ENCODE measurements around the gene MADCAM1.

Gene MADCAM1

DNA sequence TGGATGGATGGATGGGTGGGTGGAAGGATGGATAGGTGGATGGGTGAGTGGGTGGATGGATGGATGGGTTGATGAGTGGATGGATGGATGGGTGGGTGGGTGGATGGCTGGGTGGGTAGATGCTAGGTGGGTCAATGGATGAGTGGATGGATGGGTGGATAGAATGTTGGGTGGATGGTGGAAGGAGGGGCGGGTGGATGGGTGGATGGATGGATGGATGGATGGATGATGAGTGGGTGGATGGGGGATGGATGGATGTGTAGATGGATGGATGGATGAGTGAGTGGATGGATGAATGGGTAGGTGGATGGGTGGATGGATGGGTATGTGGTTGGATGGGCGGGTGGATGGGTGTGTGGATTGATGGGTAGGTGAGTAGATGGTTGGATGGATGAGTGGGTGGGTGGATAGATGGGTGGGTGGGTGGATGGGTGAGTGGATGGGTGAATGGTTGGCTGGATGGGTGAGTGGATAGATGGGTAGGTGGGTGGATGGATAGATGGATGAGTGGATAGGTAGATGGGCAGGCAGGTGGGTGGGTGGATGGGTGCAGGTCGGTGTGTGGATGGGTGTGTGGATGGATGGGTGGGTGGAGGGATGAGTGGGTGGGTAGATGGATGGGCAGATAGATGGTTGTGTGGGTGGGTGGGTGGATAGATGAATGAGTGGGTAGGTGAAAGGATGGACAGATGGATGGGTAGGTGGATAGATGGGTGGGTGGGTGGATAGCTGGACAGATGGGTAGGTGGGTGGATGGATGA, 31.1 kb upstream of the MADCAM1 start:
- no peak overlapping the region for H3K4me3 ChIP-seq (ENCODE audit: control insufficient read depth, low read depth, low read length)
- TF ChIP-seq, protein P1, sequence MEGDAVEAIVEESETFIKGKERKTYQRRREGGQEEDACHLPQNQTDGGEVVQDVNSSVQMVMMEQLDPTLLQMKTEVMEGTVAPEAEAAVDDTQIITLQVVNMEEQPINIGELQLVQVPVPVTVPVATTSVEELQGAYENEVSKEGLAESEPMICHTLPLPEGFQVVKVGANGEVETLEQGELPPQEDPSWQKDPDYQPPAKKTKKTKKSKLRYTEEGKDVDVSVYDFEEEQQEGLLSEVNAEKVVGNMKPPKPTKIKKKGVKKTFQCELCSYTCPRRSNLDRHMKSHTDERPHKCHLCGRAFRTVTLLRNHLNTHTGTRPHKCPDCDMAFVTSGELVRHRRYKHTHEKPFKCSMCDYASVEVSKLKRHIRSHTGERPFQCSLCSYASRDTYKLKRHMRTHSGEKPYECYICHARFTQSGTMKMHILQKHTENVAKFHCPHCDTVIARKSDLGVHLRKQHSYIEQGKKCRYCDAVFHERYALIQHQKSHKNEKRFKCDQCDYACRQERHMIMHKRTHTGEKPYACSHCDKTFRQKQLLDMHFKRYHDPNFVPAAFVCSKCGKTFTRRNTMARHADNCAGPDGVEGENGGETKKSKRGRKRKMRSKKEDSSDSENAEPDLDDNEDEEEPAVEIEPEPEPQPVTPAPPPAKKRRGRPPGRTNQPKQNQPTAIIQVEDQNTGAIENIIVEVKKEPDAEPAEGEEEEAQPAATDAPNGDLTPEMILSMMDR (conservative IDR thresholded peaks at IDR 0.05; ENCODE audit: control insufficient read depth, insufficient read depth, low read depth, low read length): no peak
- DNase-seq (ENCODE audit: low read depth): no peak

DNA sequence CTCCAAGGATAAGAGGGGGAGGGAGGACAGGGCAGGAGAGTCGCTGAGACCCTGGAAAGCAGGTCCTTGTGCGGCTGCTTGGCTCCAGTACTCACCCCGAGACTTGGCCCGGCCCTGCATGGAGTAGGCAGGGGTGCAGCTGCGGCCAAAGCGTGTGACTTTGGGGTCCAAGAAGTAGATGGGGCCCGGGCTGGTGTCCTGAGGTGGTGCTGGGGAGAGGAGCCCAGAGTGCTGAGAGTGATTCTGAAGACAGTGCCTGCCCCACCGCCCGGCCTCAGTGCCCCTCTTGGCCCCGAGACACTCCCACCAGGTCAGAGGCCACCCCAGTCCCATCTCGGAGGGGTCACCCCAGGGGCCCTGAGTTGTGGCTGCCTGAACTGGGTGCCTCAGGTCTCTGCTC, 28.7 kb upstream of the MADCAM1 start:
- TF ChIP-seq, protein P1 (conservative IDR thresholded peaks at IDR 0.05; ENCODE audit: control insufficient read depth, insufficient read depth, low read depth, low read length): no peak
- DNase-seq (ENCODE audit: low read depth): no peak
- no peak overlapping the region for H3K4me3 ChIP-seq (ENCODE audit: control insufficient read depth, low read depth, low read length)

DNA sequence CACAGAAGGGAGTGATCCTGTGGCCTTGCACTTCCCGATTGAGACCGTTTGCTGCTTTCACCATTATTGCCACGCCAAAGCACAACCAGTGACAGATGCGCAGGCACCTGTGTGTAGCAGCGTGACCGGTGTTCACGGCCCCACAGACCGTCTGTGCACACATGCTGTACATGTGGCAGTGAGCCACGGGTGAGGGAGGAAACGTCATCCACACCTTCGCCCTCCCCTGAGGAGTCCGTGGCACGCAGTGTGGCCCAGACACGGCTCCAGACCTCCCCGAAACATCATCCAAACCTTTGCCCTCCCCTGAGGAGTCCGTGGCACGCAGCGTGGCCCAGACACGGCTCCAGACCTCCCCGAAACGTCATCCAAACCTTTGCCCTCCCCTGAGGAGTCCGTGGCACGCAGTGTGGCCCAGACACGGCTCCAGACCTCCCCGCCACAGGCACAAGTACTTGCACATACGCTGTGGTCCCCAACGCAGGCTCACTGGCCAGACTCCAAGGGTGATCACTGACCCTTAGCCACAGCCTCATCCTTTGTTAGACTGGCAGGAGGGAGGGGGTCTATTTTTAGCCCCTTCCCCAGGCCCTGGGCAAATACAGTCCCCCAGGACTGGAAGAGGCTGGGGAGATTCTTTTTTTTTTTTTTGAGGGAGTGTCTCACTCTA, 27.6 kb upstream of the MADCAM1 start:
- TF ChIP-seq, protein P1 (conservative IDR thresholded peaks at IDR 0.05; ENCODE audit: control insufficient read depth, insufficient read depth, low read depth, low read length): no peak

DNA sequence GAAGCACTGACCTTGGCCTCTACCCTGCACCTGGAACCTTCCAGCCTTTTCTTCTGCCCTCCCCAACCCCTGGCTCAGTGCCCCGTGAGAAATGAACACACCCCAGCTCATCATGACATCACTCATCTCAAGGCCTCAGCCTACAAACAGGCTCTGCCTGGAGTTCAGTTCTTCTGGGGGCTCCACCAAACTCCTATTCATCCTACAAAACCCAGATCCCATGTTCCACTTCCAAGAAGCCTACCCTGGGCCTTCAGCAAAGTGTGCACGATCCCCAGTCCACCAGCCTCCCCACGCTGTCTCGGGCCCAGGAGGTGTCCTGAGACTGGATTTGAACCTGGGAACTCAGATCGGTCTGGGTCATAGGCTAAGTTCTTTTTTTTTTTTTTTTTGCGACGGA, 26.5 kb upstream of the MADCAM1 start:
- no peak overlapping the region for H3K4me3 ChIP-seq (ENCODE audit: control insufficient read depth, low read depth, low read length)
- no peak for DNase-seq (ENCODE audit: low read depth)
- TF ChIP-seq, protein P1 (conservative IDR thresholded peaks at IDR 0.05; ENCODE audit: control insufficient read depth, insufficient read depth, low read depth, low read length): no peak

More for the DNA sequence above, 27.6 kb upstream of the MADCAM1 start:
- no peak for DNase-seq (ENCODE audit: low read depth)
- no peak overlapping the region for H3K4me3 ChIP-seq (ENCODE audit: control insufficient read depth, low read depth, low read length)

DNA sequence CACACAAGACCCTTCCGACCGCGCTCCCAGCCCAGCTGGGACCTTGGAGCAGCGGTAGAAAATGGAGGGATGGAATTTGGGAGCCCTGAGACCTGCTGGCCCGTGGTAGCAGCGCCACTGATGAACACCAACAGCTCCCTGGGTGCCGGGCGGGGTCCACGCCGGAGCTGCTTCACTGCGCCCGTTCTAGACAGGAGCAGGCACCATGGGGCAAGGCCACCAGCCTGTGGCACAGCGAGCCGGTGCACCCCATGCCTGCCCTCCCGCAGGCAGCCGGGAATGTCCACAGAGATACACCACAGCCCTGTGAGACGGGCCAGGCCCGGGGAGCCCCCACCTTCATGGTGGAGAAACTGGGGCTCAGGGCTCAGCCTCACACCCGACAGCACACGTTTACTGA, 25.6 kb upstream of the MADCAM1 start:
- TF ChIP-seq, protein P1 (conservative IDR thresholded peaks at IDR 0.05; ENCODE audit: control insufficient read depth, insufficient read depth, low read depth, low read length): no peak
- DNase-seq (ENCODE audit: low read depth): no peak
- H3K4me3 ChIP-seq (ENCODE audit: control insufficient read depth, low read depth, low read length): no peak overlapping the region

DNA sequence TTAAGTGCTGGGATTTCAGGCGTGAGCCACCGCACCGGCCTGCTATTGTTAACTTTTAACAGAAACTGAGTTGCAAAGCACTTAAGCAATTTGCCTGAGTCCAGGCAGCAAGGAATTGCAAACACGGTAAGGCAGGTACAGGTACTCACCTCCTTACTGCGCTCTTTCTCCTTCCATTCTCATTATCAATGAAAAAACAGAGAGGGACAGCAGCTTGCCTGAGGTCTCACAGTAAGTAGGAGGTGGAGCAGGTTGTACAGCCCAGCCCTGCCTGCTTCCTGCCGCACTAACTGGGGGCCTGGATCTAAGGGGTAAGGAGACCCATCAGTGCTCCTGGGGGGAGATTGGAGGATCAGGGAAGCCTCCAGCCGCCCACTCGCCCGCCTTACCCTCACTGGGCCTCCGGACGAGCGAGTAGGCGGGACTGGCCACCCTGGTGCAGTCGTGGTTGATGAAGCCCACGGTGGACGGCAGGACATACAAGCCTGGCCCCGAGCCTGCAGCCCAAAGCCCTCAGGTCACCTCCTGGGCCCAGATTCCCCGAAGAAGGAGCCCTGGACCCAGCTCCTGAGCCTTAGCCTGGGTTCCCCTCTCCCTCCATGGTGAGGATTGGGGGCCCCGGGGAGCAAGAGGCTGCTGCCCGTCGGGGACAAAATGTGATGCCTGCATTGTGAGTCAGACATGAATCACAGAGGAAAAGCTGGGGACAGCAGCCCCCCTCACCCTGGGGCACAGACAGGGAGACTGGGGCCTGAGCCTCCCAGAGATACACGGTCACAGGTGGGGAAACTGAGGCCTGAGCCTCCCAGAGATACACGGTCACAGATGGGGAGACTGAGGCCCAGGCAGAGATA, 24.1 kb upstream of the MADCAM1 start:
- TF ChIP-seq, protein P1 (conservative IDR thresholded peaks at IDR 0.05; ENCODE audit: control insufficient read depth, insufficient read depth, low read depth, low read length): no peak
- H3K4me3 ChIP-seq (ENCODE audit: control insufficient read depth, low read depth, low read length): no peak overlapping the region
- DNase-seq (ENCODE audit: low read depth): no peak
